NCI-H510A (cell line): Measurements from ENCODE around the gene CTBP1.

Source experiments
- DNase-seq: peaks from one replicate; lab custom pipeline; 2025; lab: John Stamatoyannopoulos, UW

Gene CTBP1

DNA sequence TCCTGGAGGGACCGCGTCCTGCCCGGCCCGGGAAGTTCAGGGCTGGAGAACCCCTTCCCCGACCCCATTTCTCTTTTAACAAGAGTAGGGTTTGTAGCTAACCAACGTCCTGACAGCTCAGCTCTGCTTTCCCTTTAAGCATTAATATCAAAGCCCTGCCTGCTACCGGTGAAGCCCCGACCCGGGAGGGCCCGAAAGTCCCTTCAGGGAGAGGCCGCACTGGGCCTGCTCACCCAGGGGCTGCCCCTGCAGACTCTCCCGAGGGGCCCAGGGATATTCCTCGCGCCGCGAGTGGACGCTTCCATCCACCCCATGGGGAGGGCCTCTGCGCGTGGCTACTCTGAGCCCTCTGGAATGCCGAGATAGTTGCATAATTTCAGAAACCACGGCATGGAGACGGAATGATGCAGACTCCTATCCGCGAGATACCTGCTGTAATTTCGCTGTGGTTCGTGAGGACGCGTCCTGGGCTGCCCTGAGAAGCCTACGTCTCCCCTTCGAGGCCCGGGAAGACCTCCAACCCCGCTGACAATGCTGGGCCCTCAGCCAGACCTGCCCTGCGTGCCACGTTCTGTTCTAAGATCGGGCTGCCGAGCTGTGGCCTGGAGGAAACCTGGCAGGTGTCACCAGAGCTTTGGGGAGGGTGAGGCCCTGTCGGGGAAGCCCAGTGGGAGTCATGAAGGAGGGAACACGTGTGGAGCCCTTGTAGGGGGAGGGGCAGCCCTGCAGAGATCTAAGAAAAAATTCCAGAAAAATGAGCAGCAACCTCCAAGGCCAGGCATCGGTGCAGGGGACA, 999 bp upstream of the CTBP1 start:
- no peak for DNase-seq

DNA sequence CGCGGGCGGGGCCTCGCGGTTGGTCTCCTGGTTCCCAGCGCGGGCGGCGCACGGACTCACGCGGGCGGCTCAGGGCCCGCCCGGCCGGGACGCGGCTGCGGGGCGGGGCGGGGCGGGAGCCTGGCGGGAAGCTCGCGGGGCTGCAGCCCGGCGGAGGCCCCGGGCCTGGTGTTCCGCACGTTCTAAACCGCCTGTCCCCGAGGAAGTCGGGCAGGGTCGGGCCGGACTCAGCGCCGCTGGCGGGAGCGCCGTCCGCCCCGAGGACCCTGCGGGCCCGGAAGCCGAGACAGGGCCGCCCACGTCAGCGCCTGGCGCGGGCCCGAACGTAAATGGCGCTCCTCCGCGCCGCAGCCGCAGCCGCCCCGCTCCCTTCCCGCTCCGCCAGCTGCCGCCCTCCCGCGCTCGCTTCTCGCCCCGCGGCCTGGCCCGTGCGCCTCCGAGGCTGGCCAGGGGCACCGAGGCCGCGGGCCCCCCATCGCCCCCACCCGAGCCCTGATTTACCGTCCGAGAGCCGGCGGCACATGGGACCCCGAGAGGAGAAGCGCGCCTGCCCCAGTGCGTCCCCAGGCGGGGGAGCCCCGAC, 309 bp upstream of the CTBP1 start:
- DNase-seq: peak; percentile 53

- no peak for DNase-seq
These were observed 1.1 kb downstream of the CTBP1 start for GRCh38 chr4:1247864-1248244.

- DNase-seq: no peak
These were observed 1.7 kb downstream of the CTBP1 start for GRCh38 chr4:1246901-1247863.

DNA sequence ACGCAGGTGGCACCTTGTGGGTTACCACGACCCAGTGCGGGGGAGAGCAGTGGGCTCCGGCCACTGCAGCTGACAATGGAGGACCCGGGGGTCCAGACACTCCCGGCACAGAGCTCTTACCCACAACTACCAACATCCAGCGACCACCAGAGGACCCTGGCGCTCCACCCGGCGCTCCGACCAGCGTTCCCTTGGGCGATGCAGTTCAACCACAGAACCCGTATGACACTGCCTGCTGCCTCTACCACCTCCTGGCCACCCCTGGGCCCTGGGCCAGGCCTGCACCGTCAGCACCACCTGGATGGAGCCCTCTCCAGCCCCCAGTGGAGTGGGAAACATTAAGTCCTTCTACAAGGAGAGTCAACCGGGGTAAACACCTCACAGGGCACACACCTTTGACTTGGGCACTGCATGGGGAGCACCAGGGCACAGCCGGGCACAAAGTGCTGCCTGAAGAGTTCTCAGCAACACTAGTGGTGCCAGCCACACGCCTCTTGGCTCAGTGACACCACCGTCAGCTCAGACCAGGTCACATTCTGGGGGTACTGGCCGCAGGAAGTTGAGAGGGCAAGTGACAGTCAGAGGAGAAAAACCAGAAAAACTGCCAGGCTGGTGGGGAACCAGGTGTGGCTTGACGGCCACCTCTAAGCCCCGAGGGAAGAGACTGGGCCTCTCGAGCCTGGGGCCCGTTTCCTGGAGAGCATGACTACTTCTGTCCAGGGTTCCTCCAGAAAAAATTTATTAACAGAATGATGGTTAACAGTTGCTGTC, 2.6 kb downstream of the CTBP1 start:
- no peak for DNase-seq

GRCh38 chr4:1245481-1246051, 3.4 kb downstream of the CTBP1 start:
- DNase-seq: no peak

- DNase-seq: no peak
These were observed 3.9 kb downstream of the CTBP1 start for GRCh38 chr4:1244978-1245471.

GRCh38 chr4:1244081-1244977, 4.6 kb downstream of the CTBP1 start:
- no peak for DNase-seq

- DNase-seq: no peak
These were observed 5.4 kb downstream of the CTBP1 start for GRCh38 chr4:1243451-1244080.

DNA sequence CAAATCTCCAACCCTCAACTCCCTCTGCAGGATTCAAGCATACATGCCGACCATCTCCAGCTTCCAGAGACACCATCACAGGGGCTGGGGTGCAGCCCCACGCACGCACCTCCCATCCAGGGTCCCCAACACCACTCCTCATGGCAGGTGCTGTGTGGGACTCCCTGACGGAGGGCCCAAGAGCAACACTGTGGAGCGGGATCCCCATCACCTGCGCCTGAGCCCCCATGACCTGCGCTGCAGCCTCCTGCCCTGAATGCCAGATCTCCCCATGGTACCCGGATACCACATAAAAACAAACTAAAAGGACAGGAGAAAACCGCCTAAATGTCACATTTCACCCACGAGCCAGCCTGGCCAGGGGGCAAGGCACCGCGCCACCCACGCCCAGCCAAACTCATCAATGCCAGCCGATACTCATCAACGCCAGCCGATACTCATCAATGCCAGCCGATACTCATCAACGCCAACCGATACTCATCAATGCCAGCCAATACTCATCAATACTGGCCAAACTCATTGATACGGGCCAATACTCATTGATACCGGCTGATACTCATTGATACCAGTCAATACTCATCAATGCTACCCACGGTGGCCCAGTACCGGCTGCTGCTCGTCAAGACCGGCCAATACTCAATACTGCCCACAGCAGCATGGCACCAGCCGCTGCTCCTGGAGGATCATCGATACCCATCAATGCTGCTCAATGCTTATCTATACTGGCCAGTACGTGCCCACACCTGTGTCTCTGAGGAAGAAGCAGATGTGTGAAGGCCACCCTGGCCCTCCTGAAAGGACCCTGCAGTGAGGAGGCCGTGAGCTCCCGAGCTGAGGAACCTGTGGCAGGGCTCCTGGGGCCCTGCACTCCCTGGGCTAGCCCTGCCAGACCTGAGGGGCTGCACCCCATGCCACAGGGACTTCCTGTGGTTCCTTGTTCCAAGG, 6.2 kb downstream of the CTBP1 start:
- DNase-seq: no peak

DNA sequence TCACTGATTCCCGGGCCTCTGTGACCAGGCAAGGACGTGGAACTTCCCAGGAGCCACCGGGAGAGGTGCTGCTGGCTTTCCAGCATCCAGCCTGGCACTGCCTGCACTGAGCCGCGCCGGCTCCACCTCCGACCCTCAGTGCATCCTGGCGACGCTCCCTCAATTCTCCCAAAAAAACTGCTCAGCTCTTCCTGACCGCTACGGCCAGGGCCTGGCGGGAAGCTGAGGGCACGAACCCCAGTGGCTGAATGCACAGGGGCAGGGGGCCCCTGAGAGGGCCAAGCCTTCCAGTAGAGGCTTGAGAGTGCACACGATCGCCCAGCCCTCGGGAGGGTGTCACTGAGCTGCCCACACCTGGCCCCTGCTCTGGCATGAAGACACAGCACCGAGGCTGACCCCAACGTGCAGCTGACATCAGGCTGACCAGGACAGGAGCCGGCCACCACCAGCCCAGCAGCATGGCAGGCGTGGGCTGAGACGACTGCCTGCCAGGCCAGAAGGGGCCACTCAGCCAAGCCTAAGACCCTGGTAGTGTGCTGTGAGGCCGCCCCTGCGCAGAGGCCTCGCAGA, 6.9 kb downstream of the CTBP1 start:
- DNase-seq: no peak

DNA sequence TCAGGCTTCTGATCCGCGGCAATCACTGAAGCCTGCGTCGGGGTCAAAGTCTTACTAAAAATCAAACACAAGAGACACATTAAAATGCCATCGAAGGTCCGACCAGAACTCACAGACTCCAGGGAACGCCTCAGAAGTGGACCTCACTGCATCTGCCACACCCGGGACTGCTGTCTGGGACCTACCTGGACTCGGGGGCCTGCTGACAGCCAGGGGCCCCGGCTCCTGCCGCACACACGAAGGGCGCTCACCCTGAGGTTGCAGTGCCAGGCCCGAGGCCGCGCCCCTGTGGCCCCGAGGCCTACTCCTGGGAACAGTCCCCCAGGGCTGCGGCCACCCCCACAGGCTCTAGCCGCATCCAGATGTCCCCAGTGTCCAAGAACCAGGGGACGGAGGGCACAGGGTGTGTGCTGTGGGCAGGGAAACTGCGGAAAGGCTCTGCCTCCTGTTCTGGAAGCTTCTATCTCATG, 7.4 kb downstream of the CTBP1 start:
- no peak for DNase-seq

DNA sequence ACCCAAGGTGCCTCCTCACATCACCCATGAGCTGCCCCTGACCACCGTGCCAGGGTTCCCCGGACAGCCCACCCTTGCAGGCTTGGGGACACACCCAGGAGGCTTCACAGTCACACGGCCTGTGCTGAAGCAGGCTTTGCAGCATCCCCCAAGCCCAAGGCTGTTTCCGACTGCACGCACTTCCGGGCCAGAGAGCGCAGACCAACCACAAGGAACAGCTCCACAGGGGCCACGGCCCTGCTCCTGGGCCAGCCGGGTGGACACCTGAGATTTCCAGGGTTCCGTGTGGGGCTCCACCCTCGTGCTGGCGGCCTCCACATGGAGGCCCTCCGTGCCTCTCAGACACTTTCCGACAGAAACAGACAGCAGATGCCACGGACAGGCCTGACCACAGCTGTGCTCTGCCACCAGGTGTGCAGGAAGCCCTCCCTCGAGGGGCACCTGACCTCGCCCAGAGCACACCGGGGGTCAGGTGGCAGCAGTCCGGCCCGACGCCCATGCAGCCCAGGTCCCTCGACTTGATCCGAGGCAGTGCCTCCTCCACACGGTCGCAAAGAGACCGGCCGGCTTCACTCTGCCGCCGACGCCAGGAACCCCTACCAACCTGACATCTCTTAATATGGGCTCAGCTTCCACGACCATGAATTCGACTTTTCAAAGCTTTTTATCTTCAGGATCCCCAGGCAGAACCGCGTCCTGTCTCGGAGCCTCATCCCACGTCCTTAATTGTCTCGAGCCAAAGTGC, 8.0 kb downstream of the CTBP1 start:
- DNase-seq: no peak

GRCh38 chr4:1239950-1240307, 9.0 kb downstream of the CTBP1 start:
- no peak for DNase-seq

GRCh38 chr4:1239141-1239949, 9.6 kb downstream of the CTBP1 start:
- DNase-seq: no peak

DNA sequence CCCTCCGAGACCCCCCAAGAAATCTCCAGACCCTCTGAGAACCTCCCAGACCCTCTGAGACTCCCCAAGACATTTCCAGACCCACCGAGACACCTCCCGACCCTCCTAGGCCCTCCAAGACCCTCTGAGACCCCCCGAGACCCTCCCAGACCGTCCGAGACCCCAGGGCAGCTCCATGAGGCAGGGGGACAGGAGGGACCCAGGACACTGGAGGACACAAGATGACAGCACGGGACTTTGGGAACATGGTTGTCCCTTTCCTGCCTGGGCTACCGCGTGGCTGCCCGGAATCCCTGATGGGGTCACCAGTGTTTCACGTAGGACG, 10.3 kb downstream of the CTBP1 start:
- DNase-seq: no peak
